Esophagus muscularis mucosa (tissue), 4 donors: ENCODE results near the gene MRPS27. TPM values are rescaled to one million over a fixed set of nuclear protein-coding genes. Genes with fewer than 3 reads are reported as not detected.

Source experiments
- DNase-seq: peaks from one replicate; pipeline ENCODE4 v3.0.0-alpha.2; 2017; ENCODE audit errors: extremely low spot score
- H3K27ac ChIP-seq, 4 donors: fragments of 200-600 bp; sonication (generic); replicated peaks in 1 of 4; 1 replicate in 3 of 4; 2 replicates in 1 of 4; pipeline ENCODE4 v1.5.1; 2016 to 2019; ENCODE audit warnings: mild to moderate bottlenecking in 1 of 4
- H3K27me3 ChIP-seq, 4 donors: fragments of 200-600 bp; sonication (generic); one replicate each; pipeline versions ENCODE4 v1.5.1 to v1.6.0; 2016 to 2019
- H3K36me3 ChIP-seq, 4 donors: fragments of 200-600 bp; sonication (generic); one replicate each; pipeline ENCODE4 v1.5.1; 2016 to 2019
- H3K4me1 ChIP-seq, 4 donors: fragments of 200-600 bp; sonication (generic); one replicate each; pipeline ENCODE4 v1.5.1; 2016 to 2019
- H3K4me3 ChIP-seq, 4 donors: fragments of 200-600 bp; sonication (generic); 1 replicate in 2 of 4; 2 replicates in 2 of 4; pipeline ENCODE4 v1.5.1; 2016 to 2019; ENCODE audit warnings: mild to moderate bottlenecking in 4 of 4, moderate library complexity in 1 of 4
- H3K9me3 ChIP-seq, 4 donors: fragments of 200-600 bp; sonication (generic); 1 replicate in 3 of 4; 2 replicates in 1 of 4; pipeline ENCODE4 v1.5.1; 2016 to 2019
- EP300 ChIP-seq: sonication (generic); formaldehyde crosslinking; IDR thresholded peaks from one replicate; pipeline ENCODE4 v1.6.1; 2017; ENCODE audit warnings: antibody characterized with exemption
- POLR2A ChIP-seq: fragments of 450-650 bp; IDR thresholded peaks from one replicate; pipeline ENCODE4 v1.6.1; 2017; ENCODE audit warnings: antibody characterized with exemption, moderate library complexity, mild to moderate bottlenecking, low read depth
- POLR2AphosphoS5 ChIP-seq, 2 donors: sonication (generic); formaldehyde crosslinking; IDR thresholded peaks; one replicate each; pipeline ENCODE4 v1.6.1; 2017; ENCODE audit warnings: antibody characterized with exemption in 2 of 2
- WGBS: methylation state at CpG from one replicate; pipeline ENCODE4 v1.1.5; 2018; 5-methylcytosine and 5-hydroxymethylcytosine counted together
- intact Hi-C: fragments of 100-400 bp; cut with DNase I; formaldehyde crosslinking; loops from one replicate; pipeline ENCODE4 v1.15.1; 2023
- total RNA-seq, 4 donors: library from RNA; depleted of rRNA; stranded (reverse); fragments of >200 nt; gene quantifications; one replicate each; pipeline versions ENCODE4 v1.1.0 to v1.2.1, GENCODE V29; 2016
- TF ChIP-seq, protein P1 (sequence below), 3 experiments: fragments of 200-600 bp in 2 of 3; fragments of 450-650 bp in 1 of 3; sonication (generic) in 2 of 3; IDR thresholded peaks; one replicate each; pipeline ENCODE4 v1.5.1; 2017 to 2019; ENCODE audit warnings: antibody characterized with exemption in 3 of 3, mild to moderate bottlenecking in 2 of 3, moderate library complexity in 1 of 3

The MRPS27 gene
- total RNA-seq, 4 donors from 2014 or later = 38.6 to 53.5 (median 45.7) TPM

DNA sequence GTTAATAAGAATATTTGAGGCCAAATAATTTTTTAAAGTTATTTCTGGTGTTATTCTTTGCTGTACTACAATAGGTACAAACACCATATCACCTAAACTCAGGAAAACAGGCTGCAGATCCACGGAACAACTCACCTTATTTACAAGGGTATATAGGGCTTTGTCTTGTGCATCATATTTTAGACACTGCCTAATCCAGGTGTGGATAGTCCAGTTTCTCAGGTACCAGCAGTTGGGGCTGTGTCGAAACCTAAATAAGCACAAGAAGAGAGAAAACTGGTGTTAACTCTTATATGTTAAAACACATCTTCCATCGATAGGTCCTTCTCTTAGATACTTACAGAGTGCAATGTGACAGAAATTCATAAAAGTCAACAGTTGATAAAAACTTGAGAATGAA lies 82.2 kb downstream of the MRPS27 start:
- TF ChIP-seq POLR2AphosphoS5 (IDR thresholded peaks at IDR 0.05) (no peak), EP300 (no peak), POLR2A (no peak)
- TF ChIP-seq, protein P1, sequence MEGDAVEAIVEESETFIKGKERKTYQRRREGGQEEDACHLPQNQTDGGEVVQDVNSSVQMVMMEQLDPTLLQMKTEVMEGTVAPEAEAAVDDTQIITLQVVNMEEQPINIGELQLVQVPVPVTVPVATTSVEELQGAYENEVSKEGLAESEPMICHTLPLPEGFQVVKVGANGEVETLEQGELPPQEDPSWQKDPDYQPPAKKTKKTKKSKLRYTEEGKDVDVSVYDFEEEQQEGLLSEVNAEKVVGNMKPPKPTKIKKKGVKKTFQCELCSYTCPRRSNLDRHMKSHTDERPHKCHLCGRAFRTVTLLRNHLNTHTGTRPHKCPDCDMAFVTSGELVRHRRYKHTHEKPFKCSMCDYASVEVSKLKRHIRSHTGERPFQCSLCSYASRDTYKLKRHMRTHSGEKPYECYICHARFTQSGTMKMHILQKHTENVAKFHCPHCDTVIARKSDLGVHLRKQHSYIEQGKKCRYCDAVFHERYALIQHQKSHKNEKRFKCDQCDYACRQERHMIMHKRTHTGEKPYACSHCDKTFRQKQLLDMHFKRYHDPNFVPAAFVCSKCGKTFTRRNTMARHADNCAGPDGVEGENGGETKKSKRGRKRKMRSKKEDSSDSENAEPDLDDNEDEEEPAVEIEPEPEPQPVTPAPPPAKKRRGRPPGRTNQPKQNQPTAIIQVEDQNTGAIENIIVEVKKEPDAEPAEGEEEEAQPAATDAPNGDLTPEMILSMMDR (IDR thresholded peaks at IDR 0.05) = no peak
- Histone ChIP-seq H3K36me3 (peaks cover 0 to 21% (median 0%) of the 10 kb centered on the region in 4 donors), H3K9me3 (no peaks in the 10 kb centered on the region), H3K27ac (no peak overlapping the region), H3K27me3 (no peaks in the 10 kb centered on the region), H3K4me1 (peaks cover 0 to 43% (median 34%) of the 10 kb centered on the region in 4 donors), H3K4me3 (no peak overlapping the region)
- no peak for DNase-seq
- 97% methylated on average over 3 of the region's 3 CpGs for WGBS
- intact Hi-C loops = no loop called here

DNA sequence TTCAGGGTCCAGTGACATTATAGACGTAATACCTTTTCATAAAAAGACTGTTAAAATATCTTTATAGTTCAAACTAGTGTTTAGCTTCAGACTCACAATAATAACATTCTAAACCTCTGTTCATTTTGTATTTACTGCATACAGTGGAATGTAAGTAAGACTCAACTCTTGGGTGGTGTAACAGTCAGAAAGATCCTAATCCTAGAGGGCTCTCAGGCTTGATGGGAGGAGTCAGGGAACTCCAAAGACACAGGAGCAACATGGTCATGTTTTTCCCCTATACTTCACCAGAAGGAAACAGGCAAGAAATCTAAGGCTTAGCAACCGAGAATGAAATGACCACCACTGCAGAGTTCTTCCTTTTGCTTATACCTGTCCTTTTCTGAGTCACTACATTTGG lies 82.6 kb downstream of the MRPS27 start:
- no peak for DNase-seq
- Histone ChIP-seq H3K36me3 (peaks cover 0 to 21% (median under 1%) of the 10 kb centered on the region in 4 donors), H3K9me3 (no peaks in the 10 kb centered on the region), H3K27ac (no peak overlapping the region), H3K27me3 (no peaks in the 10 kb centered on the region), H3K4me3 (no peak overlapping the region), H3K4me1 (peaks cover 0 to 45% (median 35%) of the 10 kb centered on the region in 4 donors)
- intact Hi-C loops = no loop called here
- TF ChIP-seq EP300 = no peak
- TF ChIP-seq, protein P1 (IDR thresholded peaks at IDR 0.05) = no peak
- TF ChIP-seq POLR2AphosphoS5 (IDR thresholded peaks at IDR 0.05) = no peak
- TF ChIP-seq POLR2A = no peak
- 93% methylated on average over 2 of the region's 2 CpGs for WGBS

DNA sequence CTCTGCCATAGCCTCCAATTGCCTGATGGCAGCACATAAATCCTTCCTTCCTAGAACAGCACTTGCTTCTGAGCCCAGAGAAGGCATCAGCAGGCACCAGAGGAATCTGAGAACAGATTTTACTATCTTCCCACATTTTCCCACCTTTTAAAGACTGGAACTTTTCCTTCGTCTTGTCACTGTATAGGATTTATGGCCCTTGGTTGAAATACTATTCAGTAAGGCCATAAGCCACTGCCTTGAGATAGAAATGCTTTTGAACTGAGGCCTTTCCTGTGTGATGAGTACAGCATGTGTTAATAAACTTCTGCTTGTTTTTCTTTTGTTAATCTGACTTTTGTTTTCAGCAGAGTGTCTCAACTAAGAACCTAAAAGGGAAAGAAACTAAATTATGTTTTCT lies 84.3 kb downstream of the MRPS27 start:
- Histone ChIP-seq H3K36me3 (peaks cover 0 to 34% (median 12%) of the 10 kb centered on the region in 4 donors), H3K4me1 (peaks cover 0 to 33% (median 23%) of the 10 kb centered on the region in 4 donors), H3K4me3 (no peak overlapping the region), H3K27me3 (no peaks in the 10 kb centered on the region), H3K27ac (no peak overlapping the region), H3K9me3 (no peaks in the 10 kb centered on the region)
- TF ChIP-seq, protein P1 (IDR thresholded peaks at IDR 0.05) = no peak
- TF ChIP-seq POLR2AphosphoS5 (IDR thresholded peaks at IDR 0.05) = no peak
- TF ChIP-seq POLR2A = no peak
- TF ChIP-seq EP300 = no peak
- no peak for DNase-seq
- 94% methylated on average over 1 of the region's 1 CpG for WGBS
- intact Hi-C loops = no loop called here

DNA sequence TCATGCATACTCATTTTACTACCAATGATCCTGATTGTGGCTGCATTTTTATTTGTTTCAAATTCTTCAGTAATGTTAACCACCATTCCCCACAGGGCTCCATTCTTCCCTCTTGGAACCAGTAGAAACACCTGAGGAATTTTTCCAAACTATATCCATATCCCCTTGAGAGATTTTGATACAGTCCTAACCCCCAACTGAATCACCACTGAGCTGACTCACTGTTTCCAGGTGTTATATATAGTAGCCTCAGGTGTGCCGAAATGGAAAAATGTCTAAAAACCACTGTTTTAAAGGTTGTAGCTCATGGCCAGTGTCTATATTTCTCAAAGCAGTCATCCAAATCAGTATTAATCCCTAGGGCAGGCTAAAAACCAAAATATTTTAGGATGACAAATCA lies 85.2 kb downstream of the MRPS27 start:
- intact Hi-C loops = no loop called here
- peaks cover 0 to 39% (median 13%) of the 10 kb centered on the region in 4 donors for H3K36me3 ChIP-seq
- no peaks in the 10 kb centered on the region for H3K9me3 ChIP-seq
- TF ChIP-seq, protein P1 (IDR thresholded peaks at IDR 0.05) = no peak
- TF ChIP-seq POLR2A (no peak), EP300 (no peak), POLR2AphosphoS5 (IDR thresholded peaks at IDR 0.05) (no peak)
- H3K27me3 ChIP-seq = no peaks in the 10 kb centered on the region
- no peak overlapping the region for H3K4me3 ChIP-seq
- H3K27ac ChIP-seq = no peak overlapping the region
- DNase-seq = no peak
- WGBS = 93% methylated on average over 1 of the region's 1 CpG
- H3K4me1 ChIP-seq = peaks cover 0 to 30% (median 22%) of the 10 kb centered on the region in 4 donors

DNA sequence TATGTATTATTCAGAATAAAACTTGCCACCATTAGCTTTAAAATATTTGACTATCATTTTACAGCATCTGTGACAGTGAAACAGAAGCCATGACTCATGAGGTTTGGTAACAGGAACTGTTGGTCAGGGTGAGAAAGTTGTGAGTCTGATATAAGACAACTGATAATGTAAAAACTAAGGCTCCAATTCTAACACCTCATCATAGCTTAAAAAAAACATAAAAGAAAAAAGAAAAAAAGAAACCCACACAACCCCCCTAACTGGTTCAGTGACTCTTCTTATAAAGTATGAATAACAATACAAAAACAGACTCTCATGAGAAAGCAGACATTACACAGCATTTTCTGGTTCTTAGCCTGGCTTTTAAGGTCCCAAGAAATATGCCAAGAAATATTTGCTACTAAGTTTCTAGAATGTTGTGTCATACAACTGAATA lies 85.8 kb downstream of the MRPS27 start:
- TF ChIP-seq EP300 = no peak
- TF ChIP-seq POLR2A = no peak
- no peak for TF ChIP-seq POLR2AphosphoS5 (IDR thresholded peaks at IDR 0.05)
- TF ChIP-seq, protein P1 (IDR thresholded peaks at IDR 0.05) = no peak
- no peak for DNase-seq
- Histone ChIP-seq H3K4me3 (no peak overlapping the region), H3K27ac (no peak overlapping the region), H3K9me3 (no peaks in the 10 kb centered on the region), H3K4me1 (peaks cover 5 to 30% (median 22%) of the 10 kb centered on the region in 4 donors), H3K36me3 (peaks cover 0 to 39% (median 13%) of the 10 kb centered on the region in 4 donors), H3K27me3 (no peaks in the 10 kb centered on the region)
- intact Hi-C loops = no loop called here
